ENCODE results near the gene SLC49A4.

Gene SLC49A4

GRCh38 chr3:122875547-122876127 lies 80.8 kb downstream of the SLC49A4 start:
- Histone ChIP-seq H3K4ac (ENCODE audit: low read length) (no peak overlapping the region), H2AFZ (ENCODE audit: low read length) (no peak overlapping the region), H2BK15ac (ENCODE audit: low read length) (no peak overlapping the region), H2AK5ac (ENCODE audit: low read depth, low read length) (no peak overlapping the region), H3K27me3 (ENCODE audit: control insufficient read depth in 3 of 3, insufficient read depth in 3 of 3, low read depth in 1 of 3, low read length in 3 of 3) (no peaks in the 10 kb centered on the region), H3K23ac (ENCODE audit: low read depth, low read length, poor library complexity) (no peak overlapping the region), H3K9ac (ENCODE audit: low read depth, low read length, poor library complexity) (no peak overlapping the region), H3K4me1 (ENCODE audit: control insufficient read depth in 2 of 2, insufficient read depth in 1 of 2, low read depth in 1 of 2, low read length in 2 of 2) (no peaks in the 10 kb centered on the region), H4K91ac (ENCODE audit: low read depth, low read length, poor library complexity) (no peak overlapping the region), H3K36me3 (replicated peaks in 1 of 2; ENCODE audit: control insufficient read depth in 2 of 2, insufficient read depth in 2 of 2, low read length in 2 of 2) (peaks cover 0 to 45% of the 10 kb centered on the region in 2 donors), H3K4me3 (ENCODE audit: low read length in 2 of 2) (no peak overlapping the region), H2BK12ac (ENCODE audit: low read length) (no peak overlapping the region), H3K14ac (ENCODE audit: low read length) (no peak overlapping the region), H4K8ac (ENCODE audit: low read depth, low read length) (no peak overlapping the region), H3K27ac (replicated peaks; ENCODE audit: low read length) (no peak overlapping the region), H3K79me1 (ENCODE audit: low read depth, low read length) (no peaks in the 10 kb centered on the region), H2BK120ac (ENCODE audit: low read depth, low read length) (no peak overlapping the region), H3K4me2 (ENCODE audit: insufficient read depth, low read length, poor library complexity, severe bottlenecking) (no peak overlapping the region), H2BK5ac (ENCODE audit: low read length) (no peak overlapping the region), H3K18ac (ENCODE audit: low read length) (no peak overlapping the region), H3K9me3 (replicated peaks in 1 of 2; ENCODE audit: control insufficient read depth in 2 of 2, insufficient read depth in 1 of 2, low read depth in 1 of 2, low read length in 2 of 2) (no peaks in the 10 kb centered on the region)
- DNase-seq (ENCODE audit: low spot score), result no peak

- Histone ChIP-seq H3K18ac (ENCODE audit: low read length) (no peak overlapping the region), H4K8ac (ENCODE audit: low read depth, low read length) (no peak overlapping the region), H2BK15ac (ENCODE audit: low read length) (no peak overlapping the region), H3K14ac (ENCODE audit: low read length) (no peak overlapping the region), H3K4ac (ENCODE audit: low read length) (no peak overlapping the region), H3K79me1 (ENCODE audit: low read depth, low read length) (no peaks in the 10 kb centered on the region), H2BK5ac (ENCODE audit: low read length) (no peak overlapping the region), H3K36me3 (replicated peaks in 1 of 2; ENCODE audit: control insufficient read depth in 2 of 2, insufficient read depth in 2 of 2, low read length in 2 of 2) (peaks cover 0 to 33% of the 10 kb centered on the region in 2 donors), H2BK120ac (ENCODE audit: low read depth, low read length) (no peak overlapping the region), H3K27ac (replicated peaks; ENCODE audit: low read length) (no peak overlapping the region), H2AK5ac (ENCODE audit: low read depth, low read length) (no peak overlapping the region), H3K23ac (ENCODE audit: low read depth, low read length, poor library complexity) (no peak overlapping the region), H3K27me3 (ENCODE audit: control insufficient read depth in 3 of 3, insufficient read depth in 3 of 3, low read depth in 1 of 3, low read length in 3 of 3) (no peaks in the 10 kb centered on the region), H2AFZ (ENCODE audit: low read length) (no peak overlapping the region), H2BK12ac (ENCODE audit: low read length) (no peak overlapping the region), H3K4me1 (ENCODE audit: control insufficient read depth in 2 of 2, insufficient read depth in 1 of 2, low read depth in 1 of 2, low read length in 2 of 2) (peaks cover 0 to 2% of the 10 kb centered on the region in 2 donors), H3K9me3 (replicated peaks in 1 of 2; ENCODE audit: control insufficient read depth in 2 of 2, insufficient read depth in 1 of 2, low read depth in 1 of 2, low read length in 2 of 2) (no peaks in the 10 kb centered on the region), H4K91ac (ENCODE audit: low read depth, low read length, poor library complexity) (no peak overlapping the region), H3K4me3 (ENCODE audit: low read length in 2 of 2) (no peak overlapping the region), H3K4me2 (ENCODE audit: insufficient read depth, low read length, poor library complexity, severe bottlenecking) (no peak overlapping the region), H3K9ac (ENCODE audit: low read depth, low read length, poor library complexity) (no peak overlapping the region)
- no peak for DNase-seq (ENCODE audit: low spot score)
- no CpG with 5 or more reads among the region's 4 CpGs for WGBS, 2 donors (ENCODE audit: extremely low coverage in 2 of 2, insufficient read length in 2 of 2, insufficient replicate concordance in 1 of 2)
Observed at GRCh38 chr3:122880173-122880572, 85.3 kb downstream of the SLC49A4 start.

- DNase-seq (ENCODE audit: low spot score), result no peak
- no peak overlapping the region for H3K18ac ChIP-seq (ENCODE audit: low read length)
- no peak overlapping the region for H3K27ac ChIP-seq (replicated peaks; ENCODE audit: low read length)
- peaks cover 0 to 2% of the 10 kb centered on the region in 2 donors for H3K4me1 ChIP-seq (ENCODE audit: control insufficient read depth in 2 of 2, insufficient read depth in 1 of 2, low read depth in 1 of 2, low read length in 2 of 2)
- H3K36me3 ChIP-seq (replicated peaks in 1 of 2; ENCODE audit: control insufficient read depth in 2 of 2, insufficient read depth in 2 of 2, low read length in 2 of 2), result peaks cover 0 to 33% of the 10 kb centered on the region in 2 donors
- H2BK15ac ChIP-seq (ENCODE audit: low read length), result no peak overlapping the region
- no peaks in the 10 kb centered on the region for H3K27me3 ChIP-seq (ENCODE audit: control insufficient read depth in 3 of 3, insufficient read depth in 3 of 3, low read depth in 1 of 3, low read length in 3 of 3)
- no peak overlapping the region for H2BK120ac ChIP-seq (ENCODE audit: low read depth, low read length)
- no peak overlapping the region for H4K8ac ChIP-seq (ENCODE audit: low read depth, low read length)
- H3K9me3 ChIP-seq (replicated peaks in 1 of 2; ENCODE audit: control insufficient read depth in 2 of 2, insufficient read depth in 1 of 2, low read depth in 1 of 2, low read length in 2 of 2), result no peaks in the 10 kb centered on the region
- no peak overlapping the region for H2AK5ac ChIP-seq (ENCODE audit: low read depth, low read length)
- no peak overlapping the region for H3K4me2 ChIP-seq (ENCODE audit: insufficient read depth, low read length, poor library complexity, severe bottlenecking)
- no CpG with 5 or more reads among the region's 4 CpGs for whole genome bisulfite sequencing, 2 donors (ENCODE audit: extremely low coverage in 2 of 2, insufficient read length in 2 of 2, insufficient replicate concordance in 1 of 2)
- H3K9ac ChIP-seq (ENCODE audit: low read depth, low read length, poor library complexity), result no peak overlapping the region
- no peak overlapping the region for H2BK5ac ChIP-seq (ENCODE audit: low read length)
- H2BK12ac ChIP-seq (ENCODE audit: low read length), result no peak overlapping the region
- no peak overlapping the region for H3K4me3 ChIP-seq (ENCODE audit: low read length in 2 of 2)
- H3K79me1 ChIP-seq (ENCODE audit: low read depth, low read length), result no peaks in the 10 kb centered on the region
- H4K91ac ChIP-seq (ENCODE audit: low read depth, low read length, poor library complexity), result no peak overlapping the region
- H3K14ac ChIP-seq (ENCODE audit: low read length), result no peak overlapping the region
- H3K23ac ChIP-seq (ENCODE audit: low read depth, low read length, poor library complexity), result no peak overlapping the region
- H3K4ac ChIP-seq (ENCODE audit: low read length), result no peak overlapping the region
- no peak overlapping the region for H2AFZ ChIP-seq (ENCODE audit: low read length)
Observed at GRCh38 chr3:122880624-122881023, 85.8 kb downstream of the SLC49A4 start.

DNA sequence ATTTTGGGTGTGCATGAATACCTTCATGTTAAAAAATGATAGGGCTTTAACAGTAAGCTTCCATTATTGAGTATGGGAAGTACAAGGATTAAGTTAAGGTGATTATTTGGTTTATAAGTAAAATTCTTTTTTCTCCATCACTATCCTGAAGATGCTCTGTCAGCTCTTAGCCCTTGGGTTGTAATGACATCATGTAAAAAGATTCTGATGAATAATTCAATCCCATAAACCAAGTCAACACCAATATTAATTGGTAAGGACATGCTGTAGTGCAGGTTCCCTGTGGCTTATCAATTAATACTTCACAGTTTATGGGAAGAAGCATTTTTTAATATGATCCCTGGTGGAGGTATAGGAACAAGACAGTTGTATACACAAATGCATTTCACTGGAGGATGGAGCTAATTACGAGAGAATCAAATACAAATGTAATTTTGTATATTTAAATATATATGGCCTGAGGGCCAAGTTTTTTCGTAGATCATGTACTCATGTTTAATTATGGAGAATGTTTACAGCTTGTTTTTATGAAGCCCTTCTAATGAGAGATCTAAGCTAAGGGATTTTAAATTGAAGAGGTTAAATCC lies 87.6 kb downstream of the SLC49A4 start:
- Histone ChIP-seq H4K8ac (ENCODE audit: low read depth, low read length) (no peak overlapping the region), H3K79me1 (ENCODE audit: low read depth, low read length) (no peaks in the 10 kb centered on the region), H2BK12ac (ENCODE audit: low read length) (no peak overlapping the region), H2BK120ac (ENCODE audit: low read depth, low read length) (no peak overlapping the region), H3K4me1 (ENCODE audit: control insufficient read depth in 2 of 2, insufficient read depth in 1 of 2, low read depth in 1 of 2, low read length in 2 of 2) (peaks cover 0 to 2% of the 10 kb centered on the region in 2 donors), H3K4me3 (ENCODE audit: low read length in 2 of 2) (no peak overlapping the region), H3K9me3 (replicated peaks in 1 of 2; ENCODE audit: control insufficient read depth in 2 of 2, insufficient read depth in 1 of 2, low read depth in 1 of 2, low read length in 2 of 2) (no peaks in the 10 kb centered on the region), H3K23ac (ENCODE audit: low read depth, low read length, poor library complexity) (no peak overlapping the region), H2BK5ac (ENCODE audit: low read length) (no peak overlapping the region), H3K9ac (ENCODE audit: low read depth, low read length, poor library complexity) (no peak overlapping the region), H3K27ac (replicated peaks; ENCODE audit: low read length) (no peak overlapping the region), H3K4ac (ENCODE audit: low read length) (no peak overlapping the region), H3K18ac (ENCODE audit: low read length) (no peak overlapping the region), H3K14ac (ENCODE audit: low read length) (no peak overlapping the region), H2AFZ (ENCODE audit: low read length) (no peak overlapping the region), H3K4me2 (ENCODE audit: insufficient read depth, low read length, poor library complexity, severe bottlenecking) (no peak overlapping the region), H2BK15ac (ENCODE audit: low read length) (no peak overlapping the region), H2AK5ac (ENCODE audit: low read depth, low read length) (no peak overlapping the region), H3K36me3 (replicated peaks in 1 of 2; ENCODE audit: control insufficient read depth in 2 of 2, insufficient read depth in 2 of 2, low read length in 2 of 2) (peaks cover 0 to 33% of the 10 kb centered on the region in 2 donors), H3K27me3 (ENCODE audit: control insufficient read depth in 3 of 3, insufficient read depth in 3 of 3, low read depth in 1 of 3, low read length in 3 of 3) (no peaks in the 10 kb centered on the region), H4K91ac (ENCODE audit: low read depth, low read length, poor library complexity) (no peak overlapping the region)
- no CpG with 5 or more reads among the region's 2 CpGs for WGBS, 2 donors (ENCODE audit: extremely low coverage in 2 of 2, insufficient read length in 2 of 2, insufficient replicate concordance in 1 of 2)
- no peak for DNase-seq (ENCODE audit: low spot score)
